Measurements from ENCODE around the gene ADRA2C.

GRCh38 chr4:3791910-3792542 is 25.8 kb downstream of the ADRA2C start:
- no peak for TF ChIP-seq CTCF (IDR thresholded peaks at IDR 0.05)
- no peak for TF ChIP-seq POLR2A (IDR thresholded peaks at IDR 0.05)

Data from adrenal gland (tissue), 5 donors.